VCaP (cell line): Measurements from ENCODE around the gene CMIP.
"Not testable (repeated sequence)": the region's sequence is repeated elsewhere in the genome, so short reads cannot be mapped to it uniquely, and the experiment has no call there.

Experiments
- H3K27ac ChIP-seq: fragments of 450-650 bp; 2 replicates; pipeline ENCODE4 v1.5.1; 2017
- CTCF ChIP-seq: fragments of 450-650 bp; conservative IDR thresholded peaks from 2 replicates; pipeline ENCODE4 v1.5.1; 2017; ENCODE audit warnings: mild to moderate bottlenecking, moderate library complexity

The CMIP gene

GRCh38 chr16:81571592-81572385 is 127.2 kb downstream of the CMIP start:
- TF ChIP-seq CTCF, result no peak
- no peak overlapping the region for H3K27ac ChIP-seq

GRCh38 chr16:81572386-81573144 is 128.0 kb downstream of the CMIP start:
- TF ChIP-seq CTCF, result no peak
- H3K27ac ChIP-seq, result no peak overlapping the region

GRCh38 chr16:81573533-81574020 is 129.0 kb downstream of the CMIP start:
- no peak overlapping the region for H3K27ac ChIP-seq
- no peak for TF ChIP-seq CTCF

- no peak overlapping the region for H3K27ac ChIP-seq
- TF ChIP-seq CTCF, result no peak
Observed at GRCh38 chr16:81574168-81574567, 129.6 kb downstream of the CMIP start.

- H3K27ac ChIP-seq, result no peak overlapping the region
- TF ChIP-seq CTCF, result no peak
Observed at GRCh38 chr16:81575307-81575706, 130.7 kb downstream of the CMIP start.

- no peak for TF ChIP-seq CTCF
- H3K27ac ChIP-seq, result no peak overlapping the region
Observed at GRCh38 chr16:81575834-81576233, 131.2 kb downstream of the CMIP start.

GRCh38 chr16:81576696-81577095 is 132.1 kb downstream of the CMIP start:
- no peak overlapping the region for H3K27ac ChIP-seq
- no peak for TF ChIP-seq CTCF

- not testable (repeated sequence) for H3K27ac ChIP-seq
Observed at GRCh38 chr16:81577272-81577671, 132.7 kb downstream of the CMIP start.
